ENCODE results near the gene CNTN4.

The CNTN4 gene

DNA sequence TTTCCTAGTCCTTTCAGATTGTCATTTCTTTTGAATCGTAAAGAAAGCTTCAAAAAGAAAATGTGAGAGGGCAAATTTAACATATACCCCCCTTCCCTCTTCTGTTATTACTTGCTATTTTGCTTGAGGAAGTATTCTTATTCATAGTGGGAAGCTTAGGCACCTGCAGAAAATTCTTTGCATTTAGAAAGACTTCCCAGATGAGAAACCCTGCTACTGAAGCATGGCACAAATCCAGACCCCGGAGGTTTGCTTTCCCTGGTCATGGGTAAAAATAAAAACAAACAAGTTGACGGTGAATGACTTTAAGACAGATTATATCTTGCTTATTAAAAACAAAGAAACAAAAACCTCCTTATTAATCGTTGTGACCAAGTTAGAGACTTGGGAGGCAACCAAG is 917.6 kb downstream of the CNTN4 start:
- TF ChIP-seq, protein P1, sequence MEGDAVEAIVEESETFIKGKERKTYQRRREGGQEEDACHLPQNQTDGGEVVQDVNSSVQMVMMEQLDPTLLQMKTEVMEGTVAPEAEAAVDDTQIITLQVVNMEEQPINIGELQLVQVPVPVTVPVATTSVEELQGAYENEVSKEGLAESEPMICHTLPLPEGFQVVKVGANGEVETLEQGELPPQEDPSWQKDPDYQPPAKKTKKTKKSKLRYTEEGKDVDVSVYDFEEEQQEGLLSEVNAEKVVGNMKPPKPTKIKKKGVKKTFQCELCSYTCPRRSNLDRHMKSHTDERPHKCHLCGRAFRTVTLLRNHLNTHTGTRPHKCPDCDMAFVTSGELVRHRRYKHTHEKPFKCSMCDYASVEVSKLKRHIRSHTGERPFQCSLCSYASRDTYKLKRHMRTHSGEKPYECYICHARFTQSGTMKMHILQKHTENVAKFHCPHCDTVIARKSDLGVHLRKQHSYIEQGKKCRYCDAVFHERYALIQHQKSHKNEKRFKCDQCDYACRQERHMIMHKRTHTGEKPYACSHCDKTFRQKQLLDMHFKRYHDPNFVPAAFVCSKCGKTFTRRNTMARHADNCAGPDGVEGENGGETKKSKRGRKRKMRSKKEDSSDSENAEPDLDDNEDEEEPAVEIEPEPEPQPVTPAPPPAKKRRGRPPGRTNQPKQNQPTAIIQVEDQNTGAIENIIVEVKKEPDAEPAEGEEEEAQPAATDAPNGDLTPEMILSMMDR (conservative IDR thresholded peaks at IDR 0.05; ENCODE audit: low read depth, low read length) = no peak
- no peak overlapping the region for H3K4me3 ChIP-seq (ENCODE audit: low read depth, low read length)
- no peak for DNase-seq (ENCODE audit: low read depth)

DNA sequence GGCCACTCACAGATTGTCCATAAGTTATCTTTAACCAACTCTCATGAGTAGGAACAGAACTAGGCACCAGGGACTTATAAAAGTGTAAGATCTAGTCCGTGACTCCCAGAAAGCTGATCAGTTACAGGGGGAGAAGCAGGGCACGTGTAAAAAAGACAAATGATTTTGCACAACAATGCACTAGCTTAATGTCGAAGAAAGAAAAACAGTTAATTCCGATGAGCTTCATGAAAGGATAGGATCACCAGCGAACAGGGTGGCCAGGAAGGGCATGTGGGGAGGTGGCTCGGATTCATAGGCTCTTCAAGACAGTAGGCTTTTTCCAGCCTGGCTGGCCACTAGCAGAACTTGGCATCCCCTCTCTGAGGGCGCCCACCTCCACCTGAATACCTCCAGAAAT is 921.5 kb downstream of the CNTN4 start:
- no peak overlapping the region for H3K4me3 ChIP-seq (ENCODE audit: low read depth, low read length)
- DNase-seq (ENCODE audit: low read depth) = no peak
- TF ChIP-seq, protein P1 (conservative IDR thresholded peaks at IDR 0.05; ENCODE audit: low read depth, low read length) = no peak

DNA sequence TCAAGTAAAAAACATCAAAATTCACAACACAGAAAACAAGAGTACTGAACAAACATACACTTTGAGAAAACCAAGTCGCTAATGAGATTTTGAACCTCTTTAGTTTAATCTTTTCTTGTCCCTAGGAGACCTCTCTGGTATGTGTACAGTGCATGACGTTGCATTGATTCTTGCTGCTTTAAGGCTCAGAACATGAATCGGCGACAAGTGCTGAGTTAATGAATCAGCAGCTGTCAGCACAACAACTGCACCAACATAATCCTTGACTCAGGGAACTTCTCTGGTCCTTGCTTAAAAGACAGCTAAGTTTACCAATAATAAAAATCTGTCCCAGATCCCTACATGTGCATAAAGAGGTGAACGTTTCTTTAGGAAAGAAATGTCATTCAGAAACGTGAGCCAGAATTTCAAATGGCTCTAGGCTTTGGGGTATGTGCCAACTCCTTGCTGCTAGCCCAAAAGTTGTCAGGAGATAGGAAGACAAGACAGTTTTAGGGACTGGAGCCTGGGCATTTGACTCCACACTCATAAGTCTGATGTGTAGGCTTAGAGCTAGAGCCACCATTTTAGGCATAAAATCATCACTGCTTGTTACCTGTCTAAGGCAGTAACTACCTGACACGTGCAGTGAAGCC is 924.6 kb downstream of the CNTN4 start:
- TF ChIP-seq, protein P1 (conservative IDR thresholded peaks at IDR 0.05; ENCODE audit: low read depth, low read length) = no peak
- H3K4me3 ChIP-seq (ENCODE audit: low read depth, low read length) = no peak overlapping the region
- no peak for DNase-seq (ENCODE audit: low read depth)

DNA sequence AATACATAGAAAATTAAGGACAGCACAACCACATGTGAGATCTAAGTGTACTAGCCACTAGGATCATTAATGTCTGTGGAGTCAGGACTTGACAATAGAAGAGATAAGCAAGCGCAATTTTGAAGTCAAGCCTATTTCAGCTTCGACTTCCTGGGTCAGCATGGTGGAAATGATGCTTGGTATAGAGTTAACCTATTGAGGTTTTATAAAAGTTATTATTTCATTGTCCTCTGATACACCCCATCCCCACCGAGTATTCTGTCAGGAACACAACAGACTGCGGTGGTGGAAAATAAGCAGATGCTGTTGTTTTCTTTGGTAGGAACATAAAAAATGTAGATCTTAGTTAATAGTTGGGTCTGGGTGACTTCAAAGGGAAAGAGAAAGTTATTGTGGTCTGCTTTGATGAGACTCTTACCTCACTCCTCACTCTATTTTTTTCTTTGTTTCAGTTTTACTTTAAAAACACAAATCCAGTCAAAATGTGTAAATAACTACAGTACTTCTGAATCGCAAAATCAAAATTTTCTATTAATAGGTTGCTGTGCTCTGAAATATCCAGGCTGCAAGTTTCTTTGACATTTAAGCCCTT is 929.4 kb downstream of the CNTN4 start:
- DNase-seq (ENCODE audit: low read depth) = no peak
- TF ChIP-seq, protein P1 (conservative IDR thresholded peaks at IDR 0.05; ENCODE audit: low read depth, low read length) = no peak
- no peak overlapping the region for H3K4me3 ChIP-seq (ENCODE audit: low read depth, low read length)

DNA sequence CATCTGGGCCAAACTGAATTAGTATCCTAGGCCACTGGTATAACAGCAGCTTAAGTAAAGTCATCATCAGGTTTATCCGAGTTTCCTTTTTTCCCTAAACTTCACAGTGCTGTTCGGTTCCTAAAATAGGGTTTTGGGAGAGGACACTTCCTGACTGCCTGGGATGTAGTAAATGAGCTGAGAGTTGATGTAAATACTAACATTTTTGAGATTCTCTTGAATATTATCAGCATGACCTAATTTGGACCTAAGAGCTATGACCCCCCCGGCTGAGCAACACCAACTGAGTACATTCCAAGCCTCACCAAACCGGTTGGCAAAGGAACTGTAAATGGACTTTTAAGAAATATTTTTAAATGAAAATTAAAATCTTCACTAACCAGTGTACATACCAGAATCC is 932.7 kb downstream of the CNTN4 start:
- TF ChIP-seq, protein P1 (conservative IDR thresholded peaks at IDR 0.05; ENCODE audit: low read depth, low read length) = no peak
- no peak for DNase-seq (ENCODE audit: low read depth)

DNA sequence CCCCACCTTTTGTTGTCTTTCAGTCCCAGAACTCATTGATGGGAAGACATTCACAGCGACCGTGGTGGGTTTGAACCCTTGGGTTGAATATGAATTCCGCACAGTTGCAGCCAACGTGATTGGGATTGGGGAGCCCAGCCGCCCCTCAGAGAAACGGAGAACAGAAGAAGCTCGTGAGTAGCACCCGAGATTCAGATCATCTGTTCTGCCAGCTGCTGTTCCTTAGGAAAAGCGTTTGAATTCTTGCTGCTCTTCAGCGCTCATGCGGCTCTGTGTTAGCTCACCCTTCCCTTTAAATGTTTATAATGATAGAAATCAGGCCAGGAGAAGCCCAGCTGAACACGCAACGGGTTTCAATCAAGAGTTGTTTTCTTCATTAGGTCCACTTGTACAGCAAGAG is 938.5 kb downstream of the CNTN4 start:
- no peak for DNase-seq (ENCODE audit: low read depth)
- TF ChIP-seq, protein P1 (conservative IDR thresholded peaks at IDR 0.05; ENCODE audit: low read depth, low read length) = no peak

More for the DNA sequence above, 932.7 kb downstream of the CNTN4 start:
- H3K4me3 ChIP-seq (ENCODE audit: low read depth, low read length) = no peak overlapping the region

More for the DNA sequence above, 938.5 kb downstream of the CNTN4 start:
- H3K4me3 ChIP-seq (ENCODE audit: low read depth, low read length) = no peak overlapping the region

Measured in choroid plexus epithelial cell (primary cell).